ENCODE measurements around the gene FRZB. TPM values are rescaled to one million over a fixed set of nuclear protein-coding genes. Genes with fewer than 3 reads are reported as not detected.

Gene FRZB
- total RNA-seq, 1 experiment from 2014 or later: 1.8 TPM

GRCh38 chr2:182855376-182855775 lies 11.1 kb downstream of the FRZB start:
- no peaks in the 10 kb centered on the region for H3K27me3 ChIP-seq (replicated peaks; ENCODE audit: insufficient read depth, low read depth, low read length, poor library complexity)
- ChIA-PET POLR2A (ENCODE audit: low non-redundant PET) (no interaction called here), CTCF (no interaction called here)
- H3K9me3 ChIP-seq (ENCODE audit: low read depth, low read length, poor library complexity, severe bottlenecking): peaks cover 11% of the 10 kb centered on the region
- H3K4me1 ChIP-seq (ENCODE audit: insufficient read depth, low read length, poor library complexity, severe bottlenecking): peaks cover 13% of the 10 kb centered on the region
- no peak overlapping the region for H3K27ac ChIP-seq (ENCODE audit: low read depth, low read length, poor library complexity, severe bottlenecking)
- intact Hi-C loops (cut with micrococcal nuclease; ENCODE audit: unreplicated experiment): no loop called here
- no TSS peak for BruUV-seq (replicated peaks)
- no peak overlapping the region for H3K4me3 ChIP-seq (ENCODE audit: low read depth, low read length, poor library complexity, severe bottlenecking)
- DNase-seq (ENCODE audit: low spot score): no peak
- TF ChIP-seq EZH2 (IDR thresholded peaks at IDR 0.05; ENCODE audit: borderline replicate concordance, low read depth, low read length, poor library complexity, severe bottlenecking): no peak
- no peak for TF ChIP-seq CTCF (conservative IDR thresholded peaks at IDR 0.05; ENCODE audit: low read depth, low read length)
- no peaks in the 10 kb centered on the region for H3K36me3 ChIP-seq (ENCODE audit: insufficient read depth, low read length, poor library complexity, severe bottlenecking)

- TF ChIP-seq CTCF (conservative IDR thresholded peaks at IDR 0.05; ENCODE audit: low read depth, low read length) (no peak), EZH2 (IDR thresholded peaks at IDR 0.05; ENCODE audit: borderline replicate concordance, low read depth, low read length, poor library complexity, severe bottlenecking) (no peak)
- BruUV-seq (replicated peaks): no TSS peak
- no peak overlapping the region for H3K4me3 ChIP-seq (ENCODE audit: low read depth, low read length, poor library complexity, severe bottlenecking)
- H3K4me1 ChIP-seq (ENCODE audit: insufficient read depth, low read length, poor library complexity, severe bottlenecking): peaks cover 13% of the 10 kb centered on the region
- POLR2A ChIA-PET (ENCODE audit: low non-redundant PET): no interaction called here
- intact Hi-C loops (cut with micrococcal nuclease; ENCODE audit: unreplicated experiment): no loop called here
- DNase-seq (ENCODE audit: low spot score): no peak
- CTCF ChIA-PET: no interaction called here
- H3K27me3 ChIP-seq (replicated peaks; ENCODE audit: insufficient read depth, low read depth, low read length, poor library complexity): no peaks in the 10 kb centered on the region
- H3K36me3 ChIP-seq (ENCODE audit: insufficient read depth, low read length, poor library complexity, severe bottlenecking): no peaks in the 10 kb centered on the region
- peaks cover 11% of the 10 kb centered on the region for H3K9me3 ChIP-seq (ENCODE audit: low read depth, low read length, poor library complexity, severe bottlenecking)
- H3K27ac ChIP-seq (ENCODE audit: low read depth, low read length, poor library complexity, severe bottlenecking): no peak overlapping the region
Measured at GRCh38 chr2:182854375-182855105, 11.9 kb downstream of the FRZB start.

GRCh38 chr2:182852801-182853200 lies 13.6 kb downstream of the FRZB start:
- BruUV-seq (replicated peaks): no TSS peak
- intact Hi-C loops (cut with micrococcal nuclease; ENCODE audit: unreplicated experiment): no loop called here
- DNase-seq (ENCODE audit: low spot score): no peak
- CTCF ChIA-PET: no interaction called here
- POLR2A ChIA-PET (ENCODE audit: low non-redundant PET): no interaction called here
- TF ChIP-seq CTCF (conservative IDR thresholded peaks at IDR 0.05; ENCODE audit: low read depth, low read length) (no peak), EZH2 (IDR thresholded peaks at IDR 0.05; ENCODE audit: borderline replicate concordance, low read depth, low read length, poor library complexity, severe bottlenecking) (no peak)
- H3K9me3 ChIP-seq (ENCODE audit: low read depth, low read length, poor library complexity, severe bottlenecking): peaks cover 11% of the 10 kb centered on the region
- H3K27ac ChIP-seq (ENCODE audit: low read depth, low read length, poor library complexity, severe bottlenecking): no peak overlapping the region
- peaks cover 13% of the 10 kb centered on the region for H3K4me1 ChIP-seq (ENCODE audit: insufficient read depth, low read length, poor library complexity, severe bottlenecking)
- H3K27me3 ChIP-seq (replicated peaks; ENCODE audit: insufficient read depth, low read depth, low read length, poor library complexity): no peaks in the 10 kb centered on the region
- no peaks in the 10 kb centered on the region for H3K36me3 ChIP-seq (ENCODE audit: insufficient read depth, low read length, poor library complexity, severe bottlenecking)
- no peak overlapping the region for H3K4me3 ChIP-seq (ENCODE audit: low read depth, low read length, poor library complexity, severe bottlenecking)
